ENCODE results near the gene DPYD. TPM values are rescaled to one million over a fixed set of nuclear protein-coding genes. Genes with fewer than 3 reads are reported as not detected.
"Not testable (repeated sequence)": the region's sequence is repeated elsewhere in the genome, so short reads cannot be mapped to it uniquely, and the experiment has no call there.

Gene DPYD
- total RNA-seq, 2 experiments from 2014 or later = 7.5 to 7.9 TPM

- Mint-ChIP-seq H3K36me3 (peaks cover 11% of the 10 kb centered on the region), H3K27me3 (no peaks in the 10 kb centered on the region), H3K4me3 (no peak overlapping the region), H3K9me3 (peaks cover 7% of the 10 kb centered on the region), H3K27ac (no peak overlapping the region), H3K4me1 (no peaks in the 10 kb centered on the region)
- no peak for DNase-seq
Measured at GRCh38 chr1:97245026-97245425, 675.8 kb downstream of the DPYD start.

GRCh38 chr1:97243973-97244560, 676.8 kb downstream of the DPYD start:
- Mint-ChIP-seq H3K27ac (no peak overlapping the region), H3K4me1 (no peaks in the 10 kb centered on the region), H3K36me3 (peaks cover 11% of the 10 kb centered on the region), H3K27me3 (no peaks in the 10 kb centered on the region), H3K9me3 (peaks cover 4% of the 10 kb centered on the region), H3K4me3 (no peak overlapping the region)
- DNase-seq = no peak

DNA sequence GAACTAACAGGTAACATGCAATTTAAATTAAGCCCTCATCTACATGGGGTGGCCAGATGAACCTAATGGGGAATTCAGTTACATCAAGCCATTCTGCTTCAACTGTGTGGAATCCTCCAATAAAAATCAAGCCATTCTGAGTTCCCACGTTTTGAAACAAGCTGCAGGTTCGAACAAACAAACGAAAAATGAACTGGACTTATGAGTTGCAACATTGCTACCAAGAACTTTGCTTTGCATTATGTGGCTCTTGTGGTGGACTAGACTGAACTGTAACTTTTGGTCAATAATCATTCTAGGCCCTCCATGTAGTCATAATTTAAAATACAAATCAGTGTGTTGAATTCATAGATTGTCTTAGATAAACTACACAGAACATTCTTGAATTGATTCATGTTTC, 682.0 kb downstream of the DPYD start:
- Mint-ChIP-seq H3K27ac (no peak overlapping the region), H3K4me3 (no peak overlapping the region), H3K36me3 (peaks cover 10% of the 10 kb centered on the region), H3K9me3 (no peaks in the 10 kb centered on the region), H3K4me1 (no peaks in the 10 kb centered on the region), H3K27me3 (no peaks in the 10 kb centered on the region)
- DNase-seq = no peak

DNA sequence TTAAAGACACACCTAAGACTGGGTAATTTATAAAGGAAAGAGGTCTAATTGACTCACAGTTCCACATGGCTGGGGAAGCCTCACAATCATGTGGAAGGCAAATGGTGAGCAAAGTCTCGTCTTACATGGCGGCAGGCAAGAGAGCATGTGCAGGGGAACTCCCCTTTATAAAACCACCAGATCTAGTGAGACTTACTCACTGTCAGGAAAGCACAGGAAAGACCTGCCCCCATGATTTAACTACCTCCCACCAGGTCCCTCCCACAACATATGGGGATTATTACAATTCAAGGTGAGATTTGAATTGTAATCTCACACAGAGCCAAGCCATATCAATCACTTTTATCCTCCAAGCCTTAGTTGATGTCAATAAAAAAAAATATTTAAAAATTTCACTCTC, 689.5 kb downstream of the DPYD start:
- H3K36me3 Mint-ChIP-seq = peaks cover 40% of the 10 kb centered on the region
- not testable (repeated sequence) for H3K4me3 Mint-ChIP-seq, H3K27ac Mint-ChIP-seq, H3K27me3 Mint-ChIP-seq, H3K4me1 Mint-ChIP-seq, DNase-seq, H3K9me3 Mint-ChIP-seq

- Mint-ChIP-seq H3K27me3 (no peaks in the 10 kb centered on the region), H3K4me3 (no peak overlapping the region), H3K4me1 (no peaks in the 10 kb centered on the region), H3K27ac (no peak overlapping the region), H3K36me3 (no peaks in the 10 kb centered on the region), H3K9me3 (no peaks in the 10 kb centered on the region)
- DNase-seq = no peak
Measured at GRCh38 chr1:97212671-97213070, 708.2 kb downstream of the DPYD start.

GRCh38 chr1:97210307-97210706, 710.5 kb downstream of the DPYD start:
- no peaks in the 10 kb centered on the region for H3K36me3 Mint-ChIP-seq
- H3K9me3 Mint-ChIP-seq = no peaks in the 10 kb centered on the region
- H3K27ac Mint-ChIP-seq = no peak overlapping the region
- no peak overlapping the region for H3K4me3 Mint-ChIP-seq
- no peaks in the 10 kb centered on the region for H3K27me3 Mint-ChIP-seq
- no peaks in the 10 kb centered on the region for H3K4me1 Mint-ChIP-seq
- DNase-seq = no peak

DNA sequence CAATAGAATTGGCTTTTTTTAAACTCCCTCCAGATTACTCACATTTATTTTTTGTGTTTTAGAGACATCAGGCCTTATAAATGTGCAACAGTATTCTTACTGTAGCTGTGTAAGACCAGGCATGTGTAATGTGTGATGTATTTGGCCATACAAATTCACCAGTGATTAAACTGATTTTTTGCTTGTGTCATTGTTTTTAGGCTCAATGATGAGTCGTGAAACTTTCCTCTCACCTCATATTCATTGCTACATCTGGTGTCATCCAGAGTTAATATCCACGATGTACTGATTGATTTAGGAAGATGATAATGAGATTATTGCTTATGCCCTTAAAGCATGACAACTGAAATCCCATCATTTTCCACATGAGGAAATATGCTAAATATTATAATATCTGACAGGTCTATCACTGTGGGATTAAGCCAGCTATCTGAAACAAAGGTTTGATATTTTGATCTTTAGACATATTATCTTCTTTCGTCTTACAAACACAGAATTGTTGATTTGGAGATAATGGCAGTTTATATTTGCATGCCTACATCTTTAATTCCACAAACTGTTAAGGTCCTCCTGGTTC, 711.4 kb downstream of the DPYD start:
- DNase-seq = no peak
- Mint-ChIP-seq H3K27ac (no peak overlapping the region), H3K36me3 (no peaks in the 10 kb centered on the region), H3K4me1 (no peaks in the 10 kb centered on the region), H3K4me3 (no peak overlapping the region), H3K9me3 (no peaks in the 10 kb centered on the region), H3K27me3 (no peaks in the 10 kb centered on the region)

DNA sequence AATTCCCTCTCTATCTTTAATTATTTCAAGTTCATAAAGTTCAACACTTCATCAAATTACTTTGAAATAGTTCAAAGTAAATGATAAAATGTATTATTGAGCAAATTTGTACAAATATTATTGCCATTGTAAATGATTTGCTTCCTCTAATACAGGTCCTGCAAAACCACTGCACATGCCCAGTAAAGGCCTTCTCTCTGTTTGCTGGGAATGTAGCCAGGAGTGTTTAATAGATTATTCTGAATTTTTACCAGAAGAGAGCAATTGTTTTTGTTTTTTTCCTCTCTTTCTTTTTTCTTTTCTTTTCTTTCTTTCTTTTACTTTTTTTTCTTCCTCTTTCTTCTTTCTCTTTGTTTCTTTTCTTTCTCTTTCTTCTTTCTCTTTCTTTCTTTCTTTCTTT, 713.0 kb downstream of the DPYD start:
- Mint-ChIP-seq H3K36me3 (no peaks in the 10 kb centered on the region), H3K4me3 (no peak overlapping the region), H3K27ac (no peak overlapping the region), H3K27me3 (no peaks in the 10 kb centered on the region), H3K4me1 (no peaks in the 10 kb centered on the region), H3K9me3 (no peaks in the 10 kb centered on the region)
- no peak for DNase-seq

- no peak overlapping the region for H3K4me3 Mint-ChIP-seq
- H3K27me3 Mint-ChIP-seq = no peaks in the 10 kb centered on the region
- no peaks in the 10 kb centered on the region for H3K4me1 Mint-ChIP-seq
- H3K36me3 Mint-ChIP-seq = no peaks in the 10 kb centered on the region
- DNase-seq = no peak
- no peaks in the 10 kb centered on the region for H3K9me3 Mint-ChIP-seq
- no peak overlapping the region for H3K27ac Mint-ChIP-seq
Measured at GRCh38 chr1:97204468-97204867, 716.4 kb downstream of the DPYD start.

DNA sequence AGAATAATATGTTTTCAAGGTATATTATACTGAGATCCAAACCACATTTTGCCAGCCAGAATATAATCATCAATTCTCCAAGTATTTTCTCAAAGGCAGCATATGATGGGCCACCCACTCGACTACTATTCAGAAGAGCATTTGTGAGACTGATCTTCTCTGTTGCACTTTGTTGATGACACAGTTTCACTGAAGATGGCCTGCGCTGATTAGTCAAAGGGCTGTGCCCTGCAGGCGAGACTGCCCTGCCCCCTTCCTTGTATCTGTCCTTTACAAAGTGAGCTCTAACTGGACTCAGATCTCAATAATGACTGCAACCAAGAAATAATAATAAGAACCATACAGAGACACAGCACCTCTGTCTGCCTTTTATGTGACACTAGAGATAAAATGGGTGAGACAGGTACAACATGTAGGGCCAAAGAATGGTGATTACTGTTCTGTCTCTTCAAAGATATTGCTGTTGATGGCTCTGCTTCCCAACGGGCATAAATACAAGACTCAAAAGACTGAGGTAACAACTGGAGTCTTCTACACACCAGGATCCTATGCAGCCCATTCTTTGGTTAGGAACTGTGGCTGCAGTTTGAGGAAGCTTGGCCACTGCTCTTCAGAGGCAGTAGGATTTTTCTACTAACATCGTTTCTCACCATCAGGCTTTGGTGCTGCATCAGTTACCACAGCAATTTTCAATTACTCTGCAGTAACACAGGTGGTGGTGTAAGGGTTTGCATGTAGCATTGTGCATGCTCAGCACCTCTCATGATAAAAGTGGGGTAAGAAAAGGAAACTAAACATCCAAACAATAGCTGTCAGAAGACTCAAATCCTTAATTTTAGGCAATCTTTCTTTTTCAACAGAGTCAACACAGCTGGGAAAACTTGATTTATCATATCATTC, 718.1 kb downstream of the DPYD start:
- no peaks in the 10 kb centered on the region for H3K36me3 Mint-ChIP-seq
- H3K4me1 Mint-ChIP-seq = no peaks in the 10 kb centered on the region
- H3K4me3 Mint-ChIP-seq = no peak overlapping the region
- no peaks in the 10 kb centered on the region for H3K9me3 Mint-ChIP-seq
- no peak for DNase-seq
- H3K27ac Mint-ChIP-seq = no peak overlapping the region
- H3K27me3 Mint-ChIP-seq = no peaks in the 10 kb centered on the region

- Mint-ChIP-seq H3K9me3 (no peaks in the 10 kb centered on the region), H3K4me3 (no peak overlapping the region), H3K36me3 (no peaks in the 10 kb centered on the region), H3K27ac (no peak overlapping the region), H3K4me1 (no peaks in the 10 kb centered on the region), H3K27me3 (no peaks in the 10 kb centered on the region)
- no peak for DNase-seq
Measured at GRCh38 chr1:97201641-97202040, 719.2 kb downstream of the DPYD start.

DNA sequence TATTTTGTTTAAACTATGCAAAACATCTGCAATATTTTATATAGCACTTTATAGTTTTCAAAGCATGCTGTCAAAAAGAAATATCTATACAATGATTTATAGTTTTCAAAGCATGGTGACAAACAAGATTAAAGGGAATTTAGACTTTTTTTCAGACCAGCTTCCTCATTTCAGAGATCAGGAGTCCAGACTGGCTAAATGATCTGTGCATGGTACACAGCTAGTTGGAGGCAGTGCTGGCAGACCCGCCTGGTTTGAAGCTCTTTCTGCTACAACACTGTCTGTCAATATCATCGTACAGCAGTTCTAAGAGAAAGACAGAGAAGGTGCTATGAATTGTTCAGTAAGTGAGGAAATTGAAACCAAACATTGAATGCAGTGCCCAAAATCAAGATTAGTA, 720.2 kb downstream of the DPYD start:
- Mint-ChIP-seq H3K4me1 (no peaks in the 10 kb centered on the region), H3K27ac (no peak overlapping the region), H3K27me3 (no peaks in the 10 kb centered on the region), H3K4me3 (no peak overlapping the region), H3K36me3 (no peaks in the 10 kb centered on the region), H3K9me3 (no peaks in the 10 kb centered on the region)
- DNase-seq = no peak

GRCh38 chr1:97196825-97197516, 723.9 kb downstream of the DPYD start:
- Mint-ChIP-seq H3K9me3 (no peaks in the 10 kb centered on the region), H3K27me3 (no peaks in the 10 kb centered on the region), H3K36me3 (peaks cover 10% of the 10 kb centered on the region), H3K4me3 (no peak overlapping the region), H3K4me1 (no peaks in the 10 kb centered on the region), H3K27ac (no peak overlapping the region)
- DNase-seq = no peak

- Mint-ChIP-seq H3K36me3 (peaks cover 19% of the 10 kb centered on the region), H3K27me3 (no peaks in the 10 kb centered on the region), H3K9me3 (no peaks in the 10 kb centered on the region), H3K4me1 (no peaks in the 10 kb centered on the region), H3K27ac (no peak overlapping the region), H3K4me3 (no peak overlapping the region)
- no peak for DNase-seq
Measured at GRCh38 chr1:97192872-97193572, 727.8 kb downstream of the DPYD start.

GRCh38 chr1:97190326-97190725, 730.5 kb downstream of the DPYD start:
- DNase-seq = no peak
- H3K4me1 Mint-ChIP-seq = no peaks in the 10 kb centered on the region
- H3K9me3 Mint-ChIP-seq = no peaks in the 10 kb centered on the region
- H3K27me3 Mint-ChIP-seq = no peaks in the 10 kb centered on the region
- no peak overlapping the region for H3K4me3 Mint-ChIP-seq
- no peak overlapping the region for H3K27ac Mint-ChIP-seq
- peaks cover 26% of the 10 kb centered on the region for H3K36me3 Mint-ChIP-seq
